Inferior parietal cortex (tissue), 1 donor: Measurements from ENCODE around the gene CBFB.
"Not testable (repeated sequence)": the region's sequence is repeated elsewhere in the genome, so short reads cannot be mapped to it uniquely, and the experiment has no call there.

Experiments
- DNase-seq: peaks from one replicate; pipeline ENCODE4 v3.0.0-alpha.2; 2016; ENCODE audit errors: extremely low spot score

CBFB gene

GRCh38 chr16:67028696-67029253, at the start of gene CBFB:
TSS of gene CBFB (plus strand) at chr16:67029149. CDS start at chr16:67029408, 259 bp downstream.
- peak; percentile 90 for DNase-seq

DNA sequence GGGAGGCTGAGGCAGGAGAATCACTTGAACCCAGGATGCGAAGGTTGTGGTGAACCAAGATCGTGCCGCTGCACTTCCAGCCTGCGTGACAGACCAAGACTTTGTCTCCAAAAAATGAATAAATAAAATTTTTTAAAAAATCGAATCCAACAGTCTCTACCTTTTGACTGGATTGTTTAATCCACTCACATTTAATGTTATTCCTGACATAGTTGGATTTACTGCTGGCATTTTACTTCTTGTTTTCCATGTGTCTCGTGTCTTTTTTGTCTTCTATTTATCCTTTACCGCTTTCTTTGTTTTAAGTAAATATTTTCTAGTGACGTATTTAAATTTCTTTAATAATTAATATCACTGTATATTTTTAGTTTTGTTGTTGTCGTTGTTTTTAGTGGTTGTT, 45.9 kb upstream of the CBFB start:
- DNase-seq: no peak

DNA sequence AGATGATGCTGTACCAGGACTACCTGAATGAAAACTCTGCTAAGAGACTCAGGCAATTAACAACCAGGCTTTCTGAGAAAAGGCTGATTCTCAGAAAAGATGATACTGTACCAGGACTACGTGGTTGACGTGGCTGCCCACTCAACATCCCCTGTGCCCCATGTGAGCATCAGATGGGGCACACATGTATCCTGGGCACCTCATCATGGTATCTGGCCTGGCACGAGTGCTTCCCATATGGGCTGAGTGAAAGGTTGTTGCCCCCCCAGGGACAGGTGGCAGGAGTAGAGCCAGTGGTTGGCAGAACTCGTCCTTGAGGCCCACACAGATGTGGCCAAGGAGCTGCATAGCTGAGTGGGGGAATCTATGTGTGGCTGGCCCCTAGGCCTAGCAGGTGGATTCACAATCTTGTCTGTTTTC, 44.0 kb upstream of the CBFB start:
- no peak for DNase-seq

- no peak for DNase-seq
Observed at GRCh38 chr16:66986559-66986958, 42.4 kb upstream of the CBFB start.

GRCh38 chr16:66988197-66988788, 40.7 kb upstream of the CBFB start, which contains the start of gene CES4A:
TSS of gene CES4A (plus strand) at chr16:66988589. CDS start at chr16:66988773, 184 bp downstream.
- no peak for DNase-seq

GRCh38 chr16:66991545-66992077, 37.3 kb upstream of the CBFB start:
- DNase-seq: no peak

DNA sequence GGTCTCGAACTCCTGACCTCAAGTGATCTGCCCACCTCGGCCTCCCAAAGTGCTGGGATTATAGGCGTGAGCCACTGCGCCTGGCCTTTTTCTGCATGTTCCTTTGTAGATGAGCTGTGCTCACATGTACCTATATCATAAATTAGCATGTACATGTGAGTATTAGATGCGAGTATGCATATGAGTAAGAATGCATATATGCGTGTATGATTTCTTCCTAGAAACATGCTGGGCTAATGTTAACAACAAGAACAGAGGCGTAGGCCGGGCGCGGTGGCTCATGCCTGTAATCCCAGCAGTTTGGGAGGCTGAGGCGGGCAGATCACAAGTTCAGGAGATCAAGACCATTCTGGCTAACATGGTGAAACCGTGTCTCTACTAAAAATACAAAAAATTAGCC, 35.4 kb upstream of the CBFB start:
- not testable (repeated sequence) for DNase-seq

DNA sequence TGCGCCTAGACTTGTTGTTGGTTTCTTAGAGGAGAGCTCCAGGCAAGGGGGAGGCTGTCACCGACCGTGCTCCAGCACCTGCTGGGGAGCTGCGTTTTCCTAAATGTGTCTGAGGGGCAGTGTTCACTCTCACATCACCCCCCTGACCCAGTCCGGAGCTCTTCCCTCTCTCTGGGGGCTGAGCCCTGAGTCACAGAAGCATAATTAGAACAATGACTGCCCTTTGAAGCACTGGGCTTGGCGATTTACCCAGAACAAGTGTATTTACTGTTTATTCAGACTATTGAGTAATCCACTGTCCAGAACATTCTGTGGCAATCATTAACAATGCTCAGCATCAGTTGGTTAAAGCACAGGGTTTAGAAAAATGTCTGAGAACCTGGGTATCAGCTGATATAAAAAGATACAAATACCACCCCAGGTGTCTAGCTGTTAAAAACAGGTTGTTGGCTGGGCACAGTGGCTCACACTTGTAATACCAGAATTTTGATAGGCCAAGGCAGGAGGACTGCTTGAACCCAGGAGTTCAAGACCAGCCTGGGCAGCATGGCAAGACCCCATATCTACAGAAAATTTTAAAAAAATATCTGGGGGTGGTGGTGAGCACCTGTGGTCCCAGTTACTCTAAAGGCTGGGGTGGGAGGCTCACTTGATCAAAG, 32.5 kb upstream of the CBFB start:
- DNase-seq: peak; percentile 93

- DNase-seq: no peak
Observed at GRCh38 chr16:66996983-66997358, 32.0 kb upstream of the CBFB start.

DNA sequence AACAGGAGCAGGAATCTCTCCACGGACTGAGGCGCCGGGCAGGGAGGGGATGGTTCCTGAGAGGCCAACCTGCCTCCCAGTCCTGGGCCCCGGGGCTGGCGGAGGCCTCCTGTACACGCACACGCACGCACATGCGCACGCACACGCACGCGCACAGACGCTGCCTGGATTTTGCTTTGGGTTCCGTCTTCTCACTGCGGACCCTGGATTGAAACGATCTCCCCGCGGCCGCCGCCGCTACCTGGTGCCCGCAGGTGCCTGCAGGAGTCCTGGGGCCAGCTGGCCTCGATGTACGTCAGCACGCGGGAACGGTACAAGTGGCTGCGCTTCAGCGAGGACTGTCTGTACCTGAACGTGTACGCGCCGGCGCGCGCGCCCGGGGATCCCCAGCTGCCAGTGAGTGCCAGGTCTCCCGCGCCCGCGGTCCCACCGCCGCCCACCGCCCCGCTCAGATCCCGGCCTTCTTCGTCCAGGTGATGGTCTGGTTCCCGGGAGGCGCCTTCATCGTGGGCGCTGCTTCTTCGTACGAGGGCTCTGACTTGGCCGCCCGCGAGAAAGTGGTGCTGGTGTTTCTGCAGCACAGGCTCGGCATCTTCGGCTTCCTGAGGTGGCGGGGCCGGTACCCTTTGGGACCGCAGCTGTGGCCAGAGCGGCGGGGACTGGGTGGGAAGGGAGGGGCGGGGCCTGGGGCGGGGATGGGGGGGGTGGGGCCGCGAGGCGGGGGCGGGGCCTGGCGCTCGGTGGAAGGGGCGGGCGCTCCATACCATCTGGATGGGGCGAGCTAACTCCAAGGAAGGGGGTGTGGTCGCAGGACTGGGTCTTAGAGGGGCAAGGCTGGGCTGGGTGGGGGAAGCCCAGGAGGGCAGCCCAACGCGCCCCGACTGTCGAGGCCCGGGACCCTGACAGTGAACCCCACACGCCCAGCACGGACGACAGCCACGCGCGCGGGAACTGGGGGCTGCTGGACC, 28.3 kb upstream of the CBFB start:
- DNase-seq: peak; percentile 69

DNA sequence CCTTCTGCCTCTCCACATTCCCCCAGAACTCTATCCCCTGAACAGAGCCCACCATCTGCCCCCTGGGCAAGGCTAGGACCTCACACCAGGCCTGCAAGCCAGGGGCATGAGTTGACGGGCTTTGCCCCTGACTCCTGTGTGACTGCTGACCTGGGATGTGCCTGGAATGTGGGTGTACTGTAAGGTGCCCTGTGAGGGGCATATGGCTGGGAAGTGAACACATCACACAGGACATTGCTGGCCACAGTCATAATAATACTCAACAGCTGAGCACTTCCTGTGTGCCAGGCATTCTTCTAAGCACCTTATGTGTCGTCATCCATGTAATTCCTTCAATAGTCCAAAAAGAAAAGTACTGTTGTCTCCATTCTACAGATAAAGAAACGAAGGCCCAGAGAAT, 27.2 kb upstream of the CBFB start:
- DNase-seq: no peak

GRCh38 chr16:67006930-67007658, 21.9 kb upstream of the CBFB start:
- no peak for DNase-seq

DNA sequence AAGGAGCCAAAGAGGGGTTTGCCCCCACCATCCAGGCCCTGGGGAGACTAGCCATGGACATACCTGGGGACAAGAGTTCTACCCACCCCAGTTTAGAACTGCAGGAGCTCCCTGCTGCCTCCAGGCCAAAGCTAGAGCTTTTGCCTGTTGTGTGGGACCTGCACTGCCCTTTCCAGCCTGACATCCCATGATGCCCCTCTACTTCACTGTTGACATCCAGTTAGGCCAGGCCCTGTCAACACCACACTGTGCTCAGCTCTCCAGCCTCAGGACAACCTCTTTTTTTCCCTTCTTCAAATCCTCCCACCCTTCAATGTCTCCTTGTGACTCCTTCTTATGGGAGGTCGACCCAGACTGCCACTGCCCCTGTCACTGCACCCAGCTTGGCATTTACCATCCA, 19.8 kb upstream of the CBFB start:
- DNase-seq: no peak

DNA sequence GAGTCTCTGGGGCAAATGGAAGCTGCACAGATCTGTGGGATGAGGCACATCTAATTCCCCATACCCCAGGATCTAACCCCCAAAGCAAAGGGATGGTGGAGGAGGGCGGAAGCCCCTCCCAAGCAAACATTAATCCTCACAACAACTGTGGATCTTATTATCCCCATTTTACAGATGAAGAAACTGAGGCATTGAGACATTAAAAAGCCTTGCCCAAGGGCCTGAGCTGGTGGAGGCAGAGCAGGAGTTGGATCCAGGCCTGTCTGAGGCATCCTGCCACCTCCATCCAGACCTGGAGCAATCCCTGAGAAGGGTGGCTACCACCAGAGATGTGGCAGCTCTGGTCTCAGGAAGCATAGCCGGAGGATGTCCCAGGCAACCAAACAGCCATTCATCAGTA, 17.7 kb upstream of the CBFB start:
- DNase-seq: no peak

DNA sequence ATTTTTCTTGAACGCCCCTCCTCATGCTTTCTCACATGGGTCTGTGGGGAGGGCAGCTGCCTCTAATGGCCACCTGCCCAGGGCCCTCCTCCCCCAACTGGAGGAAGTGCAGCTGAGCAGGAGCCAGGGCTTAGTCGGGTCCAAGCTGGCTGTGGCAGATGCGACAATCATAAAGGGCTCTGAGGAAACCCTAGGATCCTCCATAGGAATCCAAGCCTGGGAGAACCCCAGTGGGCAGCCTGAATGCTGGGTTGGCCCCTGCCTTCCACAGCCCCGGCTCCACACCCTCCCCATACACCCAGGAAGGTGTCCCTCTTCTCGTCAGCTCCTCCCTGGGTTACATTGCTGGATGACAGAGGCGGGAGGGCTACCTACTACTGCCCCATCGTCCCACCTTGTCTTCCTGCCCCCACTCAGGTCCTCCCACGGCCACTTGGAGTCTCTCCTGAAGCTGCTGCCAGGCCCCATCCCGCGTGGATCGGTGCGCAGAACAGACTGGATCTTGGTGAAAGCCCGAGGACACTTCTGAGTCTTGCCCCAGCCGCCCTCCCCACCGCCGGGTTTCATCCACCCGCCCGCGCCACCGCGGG, 15.6 kb upstream of the CBFB start:
- no peak for DNase-seq

DNA sequence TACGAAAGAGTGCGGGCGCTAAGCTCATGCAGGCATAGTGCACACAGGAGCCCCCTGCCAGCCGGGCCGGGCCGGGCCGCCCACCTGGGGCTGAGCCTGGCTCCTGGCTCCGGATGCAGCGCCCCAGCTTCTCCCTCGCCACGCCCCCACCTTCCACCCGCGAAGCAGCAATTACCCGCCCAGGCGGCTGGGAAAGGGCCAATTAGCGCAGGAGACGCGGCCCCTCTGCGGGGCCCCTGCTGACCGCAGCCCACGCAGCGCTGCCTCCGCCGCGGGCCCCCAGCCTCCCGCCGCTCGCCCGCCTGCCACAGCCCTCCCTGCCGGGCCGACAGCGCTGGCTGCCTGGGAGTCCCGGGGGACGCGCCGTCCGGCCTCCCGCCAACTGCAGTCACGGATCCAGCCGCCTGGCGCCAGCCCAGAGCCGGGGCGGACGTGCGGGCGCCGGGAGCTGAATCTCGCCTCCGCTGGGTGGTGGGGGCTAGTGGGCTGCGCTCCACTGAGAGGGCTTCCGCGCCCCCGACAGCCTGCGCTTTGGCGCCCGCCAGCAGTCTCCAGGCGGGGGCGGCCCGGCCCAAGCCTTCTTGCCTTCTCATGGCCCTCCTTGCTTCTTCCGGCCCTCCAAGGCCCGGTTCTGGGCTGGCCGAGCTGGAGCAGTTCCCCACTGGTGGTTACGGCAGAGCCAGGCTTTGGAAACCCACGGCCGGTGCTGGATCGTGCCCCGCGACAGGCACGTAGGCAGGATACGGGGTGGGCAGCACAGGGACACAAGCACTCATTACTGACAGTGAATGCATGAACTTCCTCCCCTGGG, 14.9 kb upstream of the CBFB start:
- DNase-seq: peak; percentile 57

GRCh38 chr16:67014634-67015312, 14.2 kb upstream of the CBFB start:
- DNase-seq: no peak

- DNase-seq: no peak
Observed at GRCh38 chr16:67015313-67015731, 13.6 kb upstream of the CBFB start.

DNA sequence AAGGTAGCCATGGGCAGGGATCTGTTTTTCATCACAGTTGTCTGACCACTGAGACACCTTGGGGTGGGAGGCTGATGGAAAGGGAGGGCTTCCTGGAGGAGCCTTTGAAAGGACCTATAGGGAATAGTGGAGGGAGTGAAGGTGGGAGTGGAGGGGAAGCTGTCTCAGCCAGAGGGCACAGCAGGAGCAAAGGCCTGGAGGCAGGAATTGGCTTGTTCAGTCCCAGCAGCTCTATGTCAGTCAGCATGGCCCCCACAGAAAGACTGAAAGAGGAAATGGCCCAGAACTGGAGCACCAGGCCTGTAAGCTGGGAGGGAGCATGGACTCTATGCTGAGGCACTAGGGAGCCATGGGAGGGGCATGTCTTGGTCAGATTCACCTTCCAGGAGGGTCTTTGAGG, 12.8 kb upstream of the CBFB start:
- DNase-seq: no peak
